Measurements from ENCODE around the gene C11orf16. TPM values are rescaled to one million over a fixed set of nuclear protein-coding genes. Genes with fewer than 3 reads are reported as not detected.

Gene C11orf16
- total RNA-seq, 1 experiment from 2014 or later = not detected

DNA sequence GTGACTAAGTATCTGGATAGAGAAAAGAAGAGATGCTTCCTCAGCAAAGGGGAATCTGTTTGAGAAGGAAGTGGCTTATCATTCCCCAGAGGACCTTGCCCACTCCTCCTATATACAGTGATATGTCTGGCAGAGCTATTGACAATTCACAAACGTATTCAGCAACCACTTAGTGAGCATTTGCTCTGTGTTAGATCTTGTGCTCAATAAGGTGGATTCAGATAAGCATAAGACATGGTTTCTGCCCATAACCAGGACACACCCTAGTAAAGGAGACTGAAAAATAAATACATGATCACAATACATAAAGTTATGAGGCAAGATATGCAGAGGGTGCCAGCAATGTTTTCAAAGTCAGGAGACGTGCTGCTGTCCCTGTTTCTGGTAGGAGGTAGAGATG is 30.1 kb upstream of the C11orf16 start:
- no peak overlapping the region for H2AFZ ChIP-seq
- H3F3A ChIP-seq (ENCODE audit: insufficient read depth, low read depth) = no peaks in the 10 kb centered on the region
- CTCF ChIA-PET = no interaction called here
- POLR2A ChIA-PET (ENCODE audit: unreplicated experiment) = no interaction called here
- H4K20me1 ChIP-seq (ENCODE audit: insufficient read depth) = no peaks in the 10 kb centered on the region
- no peak for DNase-seq
- intact Hi-C loops (cut with micrococcal nuclease; ENCODE audit: unreplicated experiment) = loop anchor here (10.0 kb wide), 2 partner anchors 578 to 738 kb away; no protein-coding TSS in a partner anchor
- no TSS peak for BruUV-seq (replicated peaks)
- peaks cover 31% of the 10 kb centered on the region for H3K79me2 ChIP-seq (ENCODE audit: low read depth)
- peak overlapping the region; percentile 92 for H3K4me2 ChIP-seq
- H3K27ac ChIP-seq = no peak overlapping the region
- H3K27me3 ChIP-seq (ENCODE audit: insufficient read depth, low read depth) = no peaks in the 10 kb centered on the region
- H3K9me2 ChIP-seq (ENCODE audit: insufficient read depth) = no peaks in the 10 kb centered on the region
- H3K4me1 ChIP-seq (replicated peaks; ENCODE audit: insufficient read depth) = peaks cover 15% of the 10 kb centered on the region
- no peaks in the 10 kb centered on the region for H3K36me3 ChIP-seq (ENCODE audit: low read depth)
- H3K9me3 ChIP-seq (ENCODE audit: insufficient read depth, low read depth) = no peaks in the 10 kb centered on the region
- peak overlapping the region; percentile 59; the same call in 1 of the 2 replicates for H3K4me3 ChIP-seq
- TF ChIP-seq, protein P1, sequence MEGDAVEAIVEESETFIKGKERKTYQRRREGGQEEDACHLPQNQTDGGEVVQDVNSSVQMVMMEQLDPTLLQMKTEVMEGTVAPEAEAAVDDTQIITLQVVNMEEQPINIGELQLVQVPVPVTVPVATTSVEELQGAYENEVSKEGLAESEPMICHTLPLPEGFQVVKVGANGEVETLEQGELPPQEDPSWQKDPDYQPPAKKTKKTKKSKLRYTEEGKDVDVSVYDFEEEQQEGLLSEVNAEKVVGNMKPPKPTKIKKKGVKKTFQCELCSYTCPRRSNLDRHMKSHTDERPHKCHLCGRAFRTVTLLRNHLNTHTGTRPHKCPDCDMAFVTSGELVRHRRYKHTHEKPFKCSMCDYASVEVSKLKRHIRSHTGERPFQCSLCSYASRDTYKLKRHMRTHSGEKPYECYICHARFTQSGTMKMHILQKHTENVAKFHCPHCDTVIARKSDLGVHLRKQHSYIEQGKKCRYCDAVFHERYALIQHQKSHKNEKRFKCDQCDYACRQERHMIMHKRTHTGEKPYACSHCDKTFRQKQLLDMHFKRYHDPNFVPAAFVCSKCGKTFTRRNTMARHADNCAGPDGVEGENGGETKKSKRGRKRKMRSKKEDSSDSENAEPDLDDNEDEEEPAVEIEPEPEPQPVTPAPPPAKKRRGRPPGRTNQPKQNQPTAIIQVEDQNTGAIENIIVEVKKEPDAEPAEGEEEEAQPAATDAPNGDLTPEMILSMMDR (conservative IDR thresholded peaks at IDR 0.05) = no peak
- TF ChIP-seq EZH2 (IDR thresholded peaks at IDR 0.05; ENCODE audit: low read depth) = no peak

- CTCF ChIA-PET = no interaction called here
- POLR2A ChIA-PET (ENCODE audit: unreplicated experiment) = no interaction called here
- TF ChIP-seq, protein P1 (conservative IDR thresholded peaks at IDR 0.05) = no peak
- TF ChIP-seq EZH2 (IDR thresholded peaks at IDR 0.05; ENCODE audit: low read depth) = no peak
- H3K4me1 ChIP-seq (replicated peaks; ENCODE audit: insufficient read depth) = peaks cover 15% of the 10 kb centered on the region
- H3F3A ChIP-seq (ENCODE audit: insufficient read depth, low read depth) = no peaks in the 10 kb centered on the region
- DNase-seq = no peak
- no peak overlapping the region for H3K4me2 ChIP-seq
- intact Hi-C loops (cut with micrococcal nuclease; ENCODE audit: unreplicated experiment) = loop anchor here (10.0 kb wide), 2 partner anchors 577 to 737 kb away; no protein-coding TSS in a partner anchor
- H3K9me3 ChIP-seq (ENCODE audit: insufficient read depth, low read depth) = no peaks in the 10 kb centered on the region
- peaks cover 31% of the 10 kb centered on the region for H3K79me2 ChIP-seq (ENCODE audit: low read depth)
- no peak overlapping the region for H3K27ac ChIP-seq
- no peaks in the 10 kb centered on the region for H3K36me3 ChIP-seq (ENCODE audit: low read depth)
- no peak overlapping the region for H2AFZ ChIP-seq
- H3K27me3 ChIP-seq (ENCODE audit: insufficient read depth, low read depth) = no peaks in the 10 kb centered on the region
- no peaks in the 10 kb centered on the region for H3K9me2 ChIP-seq (ENCODE audit: insufficient read depth)
- no TSS peak for BruUV-seq (replicated peaks)
- no peaks in the 10 kb centered on the region for H4K20me1 ChIP-seq (ENCODE audit: insufficient read depth)
- H3K4me3 ChIP-seq = no peak overlapping the region
Observed at GRCh38 chr11:8961401-8961800, 28.7 kb upstream of the C11orf16 start.

DNA sequence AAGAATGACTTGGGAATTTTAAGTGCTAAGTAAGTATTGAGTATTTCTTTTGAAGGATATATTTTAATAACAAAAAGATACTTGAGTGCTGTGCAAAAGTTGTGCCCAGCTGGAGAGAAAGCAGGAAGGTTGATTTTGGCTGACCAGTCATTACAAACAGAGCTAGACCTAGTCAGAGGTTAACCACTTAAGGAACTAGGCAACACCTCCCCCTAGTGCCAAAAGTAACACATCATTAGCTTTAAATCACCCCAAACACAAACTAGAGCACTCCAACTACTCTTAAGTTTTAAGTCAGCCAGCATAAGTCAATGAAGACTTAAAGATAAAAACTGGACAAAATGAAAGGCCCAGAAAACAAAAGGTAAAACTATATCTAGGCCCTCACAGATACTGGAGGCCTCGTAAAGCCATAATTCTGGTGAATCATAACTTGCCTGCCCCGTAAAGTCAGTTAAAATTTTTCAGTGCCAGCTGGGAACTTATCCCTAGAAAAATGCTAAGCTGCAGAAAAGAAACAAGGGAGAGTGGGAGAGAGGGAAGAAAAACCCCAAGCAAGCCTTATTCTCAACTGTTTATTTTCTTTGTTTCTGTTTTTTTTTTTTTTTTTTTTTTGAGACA is 26.9 kb upstream of the C11orf16 start:
- no peaks in the 10 kb centered on the region for H3K9me3 ChIP-seq (ENCODE audit: insufficient read depth, low read depth)
- H3K79me2 ChIP-seq (ENCODE audit: low read depth) = peaks cover 31% of the 10 kb centered on the region
- H3K4me3 ChIP-seq = no peak overlapping the region
- no peaks in the 10 kb centered on the region for H3K9me2 ChIP-seq (ENCODE audit: insufficient read depth)
- H3K4me2 ChIP-seq = no peak overlapping the region
- peaks cover 10% of the 10 kb centered on the region for H3K4me1 ChIP-seq (replicated peaks; ENCODE audit: insufficient read depth)
- H2AFZ ChIP-seq = no peak overlapping the region
- no peaks in the 10 kb centered on the region for H3K36me3 ChIP-seq (ENCODE audit: low read depth)
- no peaks in the 10 kb centered on the region for H3K27me3 ChIP-seq (ENCODE audit: insufficient read depth, low read depth)
- no peaks in the 10 kb centered on the region for H4K20me1 ChIP-seq (ENCODE audit: insufficient read depth)
- ChIA-PET CTCF (interaction anchor here (0.7 to 1.1 kb wide), 3 partner anchors 42 to 260 kb away, joined by 3 to 4 read pairs (median 3); no protein-coding TSS in a partner anchor), POLR2A (ENCODE audit: unreplicated experiment) (interaction anchor here (0.6 kb wide), 1 partner anchor 272 kb away, joined by 3 read pairs; no protein-coding TSS in a partner anchor)
- DNase-seq = peak; percentile 30 to 56
- intact Hi-C loops (cut with micrococcal nuclease; ENCODE audit: unreplicated experiment) = loop anchor here (2.0 to 10.0 kb wide), 6 partner anchors 43 to 735 kb away; no protein-coding TSS in a partner anchor
- H3K27ac ChIP-seq = no peak overlapping the region
- BruUV-seq (replicated peaks) = no TSS peak
- H3F3A ChIP-seq (ENCODE audit: insufficient read depth, low read depth) = no peaks in the 10 kb centered on the region
- TF ChIP-seq, protein P1 (conservative IDR thresholded peaks at IDR 0.05) = peak; percentile 75
- TF ChIP-seq EZH2 (IDR thresholded peaks at IDR 0.05; ENCODE audit: low read depth) = no peak

All from PC-9 (cell line).